Stimulated activated CD8-positive, alpha-beta memory T cell treated with anti-CD3 and anti-CD28 coated beads, Interleukin-2, amount 100 ng/mL, for 48 hours (primary cell): ENCODE measurements around the gene UGT2A2.
"Not testable (repeated sequence)": the region's sequence is repeated elsewhere in the genome, so short reads cannot be mapped to it uniquely, and the experiment has no call there.

Experiments
- DNase-seq, 2 donors: peaks; one replicate each; pipeline ENCODE4 v3.0.0-alpha.2; 2020; ENCODE audit warnings: low read depth in 2 of 2

Gene UGT2A2

GRCh38 chr4:69639542-69639941 lies at the start of gene UGT2A2:
TSS of gene UGT2A2 (minus strand) at chr4:69639642. CDS start at chr4:69639640, 2 bp downstream.
- DNase-seq: no peak

GRCh38 chr4:69684804-69685203 lies 45.4 kb upstream of the UGT2A2 start:
- no peak for DNase-seq

- no peak for DNase-seq
These were observed 29.2 kb upstream of the UGT2A2 start for GRCh38 chr4:69668680-69669079.

GRCh38 chr4:69664009-69664408 lies 24.6 kb upstream of the UGT2A2 start:
- DNase-seq: not testable (repeated sequence)

- DNase-seq: not testable (repeated sequence)
These were observed 21.8 kb upstream of the UGT2A2 start for GRCh38 chr4:69661130-69661803.

- no peak for DNase-seq
These were observed 18.7 kb upstream of the UGT2A2 start for GRCh38 chr4:69658133-69658532.

GRCh38 chr4:69656653-69657158 lies 17.3 kb upstream of the UGT2A2 start:
- DNase-seq: no peak

- no peak for DNase-seq
These were observed 13.7 kb upstream of the UGT2A2 start, which contains the start of gene UGT2A1 for GRCh38 chr4:69653147-69653546. TSS of gene UGT2A1 (minus strand) at chr4:69653247. CDS start at chr4:69647644, 5,603 bp downstream.

GRCh38 chr4:69650872-69651271 lies 11.4 kb upstream of the UGT2A2 start:
- DNase-seq: no peak

GRCh38 chr4:69649629-69650028 lies 10.2 kb upstream of the UGT2A2 start:
- DNase-seq: no peak

- no peak for DNase-seq
These were observed 9.8 kb upstream of the UGT2A2 start for GRCh38 chr4:69649207-69649606.

- no peak for DNase-seq
These were observed 3.5 kb upstream of the UGT2A2 start for GRCh38 chr4:69642961-69643360.

- no peak for DNase-seq
These were observed 847 bp upstream of the UGT2A2 start for GRCh38 chr4:69640289-69640688.

- no peak for DNase-seq
These were observed 22.3 kb downstream of the UGT2A2 start for GRCh38 chr4:69617083-69617694.

GRCh38 chr4:69610484-69610883 lies 29.0 kb downstream of the UGT2A2 start:
- no peak for DNase-seq

- no peak for DNase-seq
These were observed 38.4 kb downstream of the UGT2A2 start for GRCh38 chr4:69601065-69601464.

- DNase-seq: no peak
These were observed 39.4 kb downstream of the UGT2A2 start for GRCh38 chr4:69600013-69600412.

- DNase-seq: no peak
These were observed 45.1 kb downstream of the UGT2A2 start for GRCh38 chr4:69594382-69594781.

GRCh38 chr4:69591364-69591763 lies 48.1 kb downstream of the UGT2A2 start:
- DNase-seq: no peak

- no peak for DNase-seq
These were observed 49.6 kb downstream of the UGT2A2 start for GRCh38 chr4:69589884-69590283.

- DNase-seq: no peak
These were observed 55.3 kb downstream of the UGT2A2 start for GRCh38 chr4:69584135-69584534.

- no peak for DNase-seq
These were observed 55.9 kb downstream of the UGT2A2 start for GRCh38 chr4:69583543-69583942.

- no peak for DNase-seq
These were observed 62.2 kb downstream of the UGT2A2 start for GRCh38 chr4:69577245-69577644.
